HCT116 (cell line): ENCODE results near the gene MRPS21. TPM values are rescaled to one million over a fixed set of nuclear protein-coding genes. Genes with fewer than 3 reads are reported as not detected.

Source experiments
- ATAC-seq: fragments of 200-7000 bp; cut with Tn5 transposase; 2 replicates; pipeline ENCODE4 v1.9.1; 2020; ENCODE audit warnings: mild to moderate bottlenecking, moderate library complexity
- BruUV-seq: library from RNA; stranded (reverse); fragments of 400-500 nt; replicated peaks from 2 replicates; lab custom pipeline; 2021; lab: Mats Ljungman, UMichigan
- CTCF ChIA-PET: fragments of 300-600 bp; sonication (Branson Sonifier 250); formaldehyde crosslinking; loops from one replicate; lab custom pipeline; 2021; ENCODE audit warnings: antibody characterized with exemption; lab: Charles Lee
- POLR2A ChIA-PET: fragments of 300-600, 350-600 bp; sonication (Branson Sonifier 250); formaldehyde crosslinking; loops from one replicate; lab custom pipeline; 2021; ENCODE audit warnings: antibody characterized with exemption; lab: Charles Lee
- RAD21 ChIA-PET, 2 experiments: fragments of 300-600 bp; sonication (Branson Sonifier 250); formaldehyde crosslinking; loops; one replicate each; lab custom pipeline; 2023; ENCODE audit warnings: low total read pairs in 2 of 2; ENCODE audit not compliant: uncharacterized antibody in 2 of 2, unreplicated experiment in 2 of 2, low non-redundant PET in 1 of 2; lab: Charles Lee
- DNase-seq: peaks from one replicate; pipeline ENCODE4 v3.0.0-alpha.2; 2010; ENCODE audit warnings: low read depth, low spot score
- H2AFZ ChIP-seq: fragments of 200-600 bp; shearing (Covaris generic), sonication (generic); 2 replicates; pipeline ENCODE4 v1.6.1; 2017; ENCODE audit warnings: low read depth, mixed run types, mixed read lengths, antibody characterized with exemption, low read length; ENCODE audit not compliant: poor library complexity, severe bottlenecking
- H3K27ac ChIP-seq: 2 replicates; pipeline ENCODE4 v1.5.1; 2012; ENCODE audit warnings: low read depth, low read length
- H3K27me3 ChIP-seq: fragments of 200-600 bp; sonication (generic); 2 replicates; pipeline ENCODE4 v1.6.1; 2016; ENCODE audit warnings: mixed run types, low read length, mixed read lengths; ENCODE audit not compliant: insufficient read depth
- H3K36me3 ChIP-seq, 2 experiments: fragments of 200-500 bp in 1 of 2; fragments of 200-600 bp in 1 of 2; sonication (Bioruptor generic) in 1 of 2; sonication (generic) in 1 of 2; 2 replicates each; pipeline versions ENCODE4 v1.5.1 to v1.6.1; 2014 to 2016; ENCODE audit warnings: low read length in 2 of 2, inconsistent platforms in 1 of 2, mixed read lengths in 1 of 2, mixed run types in 1 of 2; ENCODE audit not compliant: insufficient read depth in 2 of 2, control insufficient read depth in 1 of 2
- H3K4me1 ChIP-seq, 2 experiments: fragments of 200-600 bp in 1 of 2; sonication (generic) in 1 of 2; 2 replicates each; pipeline versions ENCODE4 v1.5.1 to v1.6.1; 2012 to 2017; ENCODE audit warnings: low read length in 2 of 2, inconsistent platforms in 1 of 2, mild to moderate bottlenecking in 1 of 2, mixed read lengths in 1 of 2, mixed run types in 1 of 2, moderate library complexity in 1 of 2; ENCODE audit not compliant: insufficient read depth in 2 of 2, control insufficient read depth in 1 of 2
- H3K4me2 ChIP-seq: fragments of 200-600 bp; sonication (generic); 2 replicates; pipeline ENCODE4 v1.6.1; 2017; ENCODE audit warnings: mixed run types, low read length, mixed read lengths
- H3K4me3 ChIP-seq, 2 experiments: fragments of 200-600 bp in 1 of 2; sonication (generic) in 1 of 2; replicated peaks in 1 of 2; 2 replicates each; pipeline ENCODE4 v1.5.1; 2011 to 2016; ENCODE audit warnings: low read length in 2 of 2, control low read depth in 1 of 2, low read depth in 1 of 2, mild to moderate bottlenecking in 1 of 2, mixed read lengths in 1 of 2, mixed run types in 1 of 2
- H3K79me2 ChIP-seq: fragments of 200-600 bp; sonication (generic); 2 replicates; pipeline ENCODE4 v1.6.1; 2017; ENCODE audit warnings: mild to moderate bottlenecking, mixed run types, low read length, moderate library complexity, mixed read lengths; ENCODE audit not compliant: insufficient read depth
- H3K9ac ChIP-seq: fragments of 200-600 bp; sonication (generic); 2 replicates; pipeline ENCODE4 v1.6.1; 2016; ENCODE audit warnings: low read length, mixed read lengths
- H3K9me2 ChIP-seq: fragments of 200-600 bp; sonication (generic), shearing (Covaris generic); 2 replicates; pipeline ENCODE4 v1.6.1; 2017; ENCODE audit warnings: mixed run types, mild to moderate bottlenecking, moderate library complexity; ENCODE audit not compliant: insufficient read depth
- H3K9me3 ChIP-seq, 2 experiments: fragments of 200-500 bp in 1 of 2; fragments of 200-600 bp in 1 of 2; sonication (Bioruptor generic) in 1 of 2; sonication (generic) in 1 of 2; 2 replicates each; pipeline ENCODE4 v1.6.1; 2014 to 2017; ENCODE audit warnings: low read length in 2 of 2, mixed read lengths in 2 of 2, inconsistent platforms in 1 of 2, low read depth in 1 of 2, mild to moderate bottlenecking in 1 of 2, mixed run types in 1 of 2, moderate library complexity in 1 of 2; ENCODE audit not compliant: control insufficient read depth in 1 of 2, insufficient read depth in 1 of 2
- H4K20me1 ChIP-seq: fragments of 200-600 bp; sonication (generic), shearing (Covaris generic); 2 replicates; pipeline ENCODE4 v1.6.1; 2017; ENCODE audit warnings: mixed run types, mild to moderate bottlenecking, moderate library complexity; ENCODE audit not compliant: insufficient read depth
- CBX3 ChIP-seq: IDR thresholded peaks from 2 replicates; pipeline ENCODE4 v1.6.1; 2012; ENCODE audit warnings: low read depth
- ELF1 ChIP-seq: IDR thresholded peaks from 2 replicates; pipeline ENCODE4 v1.6.1; 2012; ENCODE audit warnings: low read depth, borderline replicate concordance
- EZH2 ChIP-seq: fragments of 200-600 bp; sonication (generic); IDR thresholded peaks from 2 replicates; pipeline ENCODE4 v1.6.1; 2017; ENCODE audit warnings: antibody characterized with exemption, mixed run types
- EZH2phosphoT487 ChIP-seq: fragments of 200-600 bp; IDR thresholded peaks from 2 replicates; pipeline ENCODE4 v1.6.1; 2018; ENCODE audit warnings: antibody characterized with exemption, borderline replicate concordance
- FOSL1 ChIP-seq: IDR thresholded peaks from 2 replicates; pipeline ENCODE4 v1.6.1; 2012; ENCODE audit warnings: low read depth
- JUND ChIP-seq: IDR thresholded peaks from 2 replicates; pipeline ENCODE4 v1.6.1; 2012
- POLR2A ChIP-seq: IDR thresholded peaks from 2 replicates; pipeline ENCODE4 v1.7.0; 2011; ENCODE audit warnings: borderline replicate concordance; ENCODE audit not compliant: insufficient read depth, insufficient read length; ENCODE audit errors: extremely low read depth
- POLR2AphosphoS5 ChIP-seq: IDR thresholded peaks from 2 replicates; pipeline ENCODE4 v1.6.1; 2011; ENCODE audit warnings: mild to moderate bottlenecking, low read depth, low read length, moderate library complexity
- RAD21 ChIP-seq: IDR thresholded peaks from 2 replicates; pipeline ENCODE4 v1.6.1; 2012; ENCODE audit warnings: low read depth, mild to moderate bottlenecking
- SIN3A ChIP-seq: IDR thresholded peaks from 2 replicates; pipeline ENCODE4 v1.6.1; 2012; ENCODE audit warnings: low read depth
- SP1 ChIP-seq: IDR thresholded peaks from 2 replicates; pipeline ENCODE4 v1.6.1; 2012; ENCODE audit warnings: low read depth
- YY1 ChIP-seq: IDR thresholded peaks from 2 replicates; pipeline ENCODE4 v1.6.1; 2011; ENCODE audit warnings: low read length, low read depth, moderate library complexity, mild to moderate bottlenecking; ENCODE audit not compliant: insufficient replicate concordance; ENCODE audit errors: extremely low read depth
- ZFX ChIP-seq: fragments of 450-650 bp; IDR thresholded peaks from 2 replicates; pipeline ENCODE4 v1.6.1; 2017
- ZNF274 ChIP-seq: fragments of 200-500 bp; sonication (Bioruptor generic); IDR thresholded peaks from 2 replicates; pipeline ENCODE4 v1.6.1; 2014; ENCODE audit warnings: mild to moderate bottlenecking, low read depth, low read length, inconsistent platforms
- intact Hi-C: fragments of 100-400 bp; cut with micrococcal nuclease; formaldehyde crosslinking; loops from 2 replicates; pipeline ENCODE4 v1.10.0; 2022
- total RNA-seq: library from RNA; stranded (reverse); gene quantifications from one replicate; pipeline ENCODE4 v1.2.1, GENCODE V29; 2021; ENCODE audit not compliant: unreplicated experiment
- TF ChIP-seq, protein P1 (sequence below): IDR thresholded peaks from 2 replicates; pipeline ENCODE4 v1.6.1; 2012
- TF ChIP-seq, protein P2 (sequence below): IDR thresholded peaks from 2 replicates; pipeline ENCODE4 v1.6.1; 2012; ENCODE audit warnings: low read depth
- TF ChIP-seq, protein P3 (sequence below), 3 experiments: fragments of 200-600 bp in 1 of 3; sonication (generic) in 1 of 3; IDR thresholded peaks in 2 of 3; conservative IDR thresholded peaks in 1 of 3; 2 replicates each; pipeline ENCODE4 v1.5.1; 2012 to 2017; ENCODE audit warnings: low read depth in 2 of 3, low read length in 2 of 3, antibody characterized with exemption in 1 of 3, borderline replicate concordance in 1 of 3, control low read depth in 1 of 3, mild to moderate bottlenecking in 1 of 3, mixed read lengths in 1 of 3, mixed run types in 1 of 3, moderate library complexity in 1 of 3; ENCODE audit not compliant: insufficient read depth in 1 of 3

The MRPS21 gene
- total RNA-seq, 1 experiment from 2014 or later: 96.9 TPM

DNA sequence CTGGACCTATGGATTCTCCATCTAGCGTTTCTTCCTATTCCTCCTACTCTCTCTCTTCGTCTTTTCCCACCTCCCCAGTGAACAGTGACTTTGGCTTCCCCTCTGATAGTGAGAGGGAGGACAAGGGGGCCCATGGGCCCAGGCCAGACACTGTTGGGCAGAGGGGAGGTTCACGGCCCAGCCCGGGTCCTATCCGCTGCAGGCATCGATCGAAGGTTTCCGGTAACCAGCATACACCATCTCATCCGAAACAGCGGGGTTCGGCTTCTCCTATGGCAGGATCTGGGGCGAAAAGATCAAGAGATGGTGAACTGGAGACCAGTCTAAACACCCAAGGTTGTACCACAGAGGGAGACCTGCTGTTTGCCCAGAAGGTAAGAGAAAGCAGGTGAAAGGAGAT is 10.4 kb upstream of the MRPS21 start:
- Histone ChIP-seq H3K4me2 (no peak overlapping the region), H3K36me3 (no peaks in the 10 kb centered on the region), H3K4me1 (no peaks in the 10 kb centered on the region), H3K27ac (no peak overlapping the region), H3K9me3 (no peaks in the 10 kb centered on the region), H4K20me1 (no peaks in the 10 kb centered on the region), H3K27me3 (peaks cover 8% of the 10 kb centered on the region; the same call in 1 of the 2 replicates), H3K9me2 (no peaks in the 10 kb centered on the region), H3K79me2 (no peaks in the 10 kb centered on the region), H3K4me3 (no peak overlapping the region), H3K9ac (no peak overlapping the region), H2AFZ (no peak overlapping the region)
- ATAC-seq: no peak
- BruUV-seq: no TSS peak
- TF ChIP-seq ZFX (no peak), RAD21 (no peak), JUND (no peak), EZH2 (no peak), SIN3A (no peak), FOSL1 (no peak), ZNF274 (no peak), POLR2A (no peak), ELF1 (no peak), CBX3 (no peak), YY1 (no peak), EZH2phosphoT487 (no peak)
- CTCF ChIA-PET: interaction anchor here (1.7 kb wide), 1 partner anchor 11 kb away, joined by 3 read pairs; the partner anchor contains the start of gene C1orf54
- intact Hi-C loops: no loop called here
- DNase-seq: no peak
- RAD21 ChIA-PET: no interaction called here
- POLR2A ChIA-PET: no interaction called here

DNA sequence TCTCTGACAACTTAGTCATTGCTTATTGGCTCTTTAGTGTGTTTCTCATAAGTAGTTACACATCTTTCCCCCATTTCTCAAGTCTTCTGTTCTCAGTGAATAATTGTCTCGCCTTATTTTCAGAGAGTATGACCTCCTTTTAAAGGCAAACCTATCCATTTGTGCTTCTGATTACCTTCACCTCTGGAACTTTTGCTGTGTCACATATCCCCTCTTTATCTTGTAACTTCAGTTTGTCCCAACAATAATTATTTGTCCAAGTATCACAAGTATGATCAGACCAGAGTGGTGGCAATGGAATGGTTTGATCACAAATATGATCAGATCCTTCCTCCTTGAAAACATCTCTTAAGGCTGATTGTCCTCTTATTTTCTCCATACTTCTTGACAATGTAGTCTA is 5.3 kb upstream of the MRPS21 start:
- H3K9ac ChIP-seq: no peak overlapping the region
- TF ChIP-seq SP1: no peak
- TF ChIP-seq, protein P1, sequence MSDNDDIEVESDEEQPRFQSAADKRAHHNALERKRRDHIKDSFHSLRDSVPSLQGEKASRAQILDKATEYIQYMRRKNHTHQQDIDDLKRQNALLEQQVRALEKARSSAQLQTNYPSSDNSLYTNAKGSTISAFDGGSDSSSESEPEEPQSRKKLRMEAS: no peak
- TF ChIP-seq, protein P2, sequence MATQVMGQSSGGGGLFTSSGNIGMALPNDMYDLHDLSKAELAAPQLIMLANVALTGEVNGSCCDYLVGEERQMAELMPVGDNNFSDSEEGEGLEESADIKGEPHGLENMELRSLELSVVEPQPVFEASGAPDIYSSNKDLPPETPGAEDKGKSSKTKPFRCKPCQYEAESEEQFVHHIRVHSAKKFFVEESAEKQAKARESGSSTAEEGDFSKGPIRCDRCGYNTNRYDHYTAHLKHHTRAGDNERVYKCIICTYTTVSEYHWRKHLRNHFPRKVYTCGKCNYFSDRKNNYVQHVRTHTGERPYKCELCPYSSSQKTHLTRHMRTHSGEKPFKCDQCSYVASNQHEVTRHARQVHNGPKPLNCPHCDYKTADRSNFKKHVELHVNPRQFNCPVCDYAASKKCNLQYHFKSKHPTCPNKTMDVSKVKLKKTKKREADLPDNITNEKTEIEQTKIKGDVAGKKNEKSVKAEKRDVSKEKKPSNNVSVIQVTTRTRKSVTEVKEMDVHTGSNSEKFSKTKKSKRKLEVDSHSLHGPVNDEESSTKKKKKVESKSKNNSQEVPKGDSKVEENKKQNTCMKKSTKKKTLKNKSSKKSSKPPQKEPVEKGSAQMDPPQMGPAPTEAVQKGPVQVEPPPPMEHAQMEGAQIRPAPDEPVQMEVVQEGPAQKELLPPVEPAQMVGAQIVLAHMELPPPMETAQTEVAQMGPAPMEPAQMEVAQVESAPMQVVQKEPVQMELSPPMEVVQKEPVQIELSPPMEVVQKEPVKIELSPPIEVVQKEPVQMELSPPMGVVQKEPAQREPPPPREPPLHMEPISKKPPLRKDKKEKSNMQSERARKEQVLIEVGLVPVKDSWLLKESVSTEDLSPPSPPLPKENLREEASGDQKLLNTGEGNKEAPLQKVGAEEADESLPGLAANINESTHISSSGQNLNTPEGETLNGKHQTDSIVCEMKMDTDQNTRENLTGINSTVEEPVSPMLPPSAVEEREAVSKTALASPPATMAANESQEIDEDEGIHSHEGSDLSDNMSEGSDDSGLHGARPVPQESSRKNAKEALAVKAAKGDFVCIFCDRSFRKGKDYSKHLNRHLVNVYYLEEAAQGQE: no peak
- no peak for TF ChIP-seq RAD21
- TF ChIP-seq, protein P3, sequence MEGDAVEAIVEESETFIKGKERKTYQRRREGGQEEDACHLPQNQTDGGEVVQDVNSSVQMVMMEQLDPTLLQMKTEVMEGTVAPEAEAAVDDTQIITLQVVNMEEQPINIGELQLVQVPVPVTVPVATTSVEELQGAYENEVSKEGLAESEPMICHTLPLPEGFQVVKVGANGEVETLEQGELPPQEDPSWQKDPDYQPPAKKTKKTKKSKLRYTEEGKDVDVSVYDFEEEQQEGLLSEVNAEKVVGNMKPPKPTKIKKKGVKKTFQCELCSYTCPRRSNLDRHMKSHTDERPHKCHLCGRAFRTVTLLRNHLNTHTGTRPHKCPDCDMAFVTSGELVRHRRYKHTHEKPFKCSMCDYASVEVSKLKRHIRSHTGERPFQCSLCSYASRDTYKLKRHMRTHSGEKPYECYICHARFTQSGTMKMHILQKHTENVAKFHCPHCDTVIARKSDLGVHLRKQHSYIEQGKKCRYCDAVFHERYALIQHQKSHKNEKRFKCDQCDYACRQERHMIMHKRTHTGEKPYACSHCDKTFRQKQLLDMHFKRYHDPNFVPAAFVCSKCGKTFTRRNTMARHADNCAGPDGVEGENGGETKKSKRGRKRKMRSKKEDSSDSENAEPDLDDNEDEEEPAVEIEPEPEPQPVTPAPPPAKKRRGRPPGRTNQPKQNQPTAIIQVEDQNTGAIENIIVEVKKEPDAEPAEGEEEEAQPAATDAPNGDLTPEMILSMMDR (IDR thresholded peaks at IDR 0.05 in 2 of 3, conservative IDR thresholded peaks at IDR 0.05 in 1 of 3; ENCODE audit: borderline replicate concordance in 1 of 3, insufficient read depth in 1 of 3, low read depth in 2 of 3, low read length in 2 of 3): no peak
- no peak for TF ChIP-seq SIN3A
- no peak for TF ChIP-seq YY1
- TF ChIP-seq JUND: no peak
- no peak for TF ChIP-seq POLR2AphosphoS5
- no peak for TF ChIP-seq FOSL1
- H3K27me3 ChIP-seq: peaks cover 16% of the 10 kb centered on the region; the same call in 1 of the 2 replicates
- no peak overlapping the region for H3K27ac ChIP-seq
- no peaks in the 10 kb centered on the region for H3K36me3 ChIP-seq
- ChIA-PET POLR2A (no interaction called here), RAD21 (no interaction called here), CTCF (no interaction called here)
- intact Hi-C loops: no loop called here
- H2AFZ ChIP-seq: no peak overlapping the region
- H3K4me2 ChIP-seq: no peak overlapping the region
- H3K79me2 ChIP-seq: no peaks in the 10 kb centered on the region
- peaks cover 3 to 6% of the 10 kb centered on the region in 2 experiments; a peak in 2 of 4 replicates for H3K4me1 ChIP-seq
- no peaks in the 10 kb centered on the region for H3K9me3 ChIP-seq
- ATAC-seq: no peak
- no peak overlapping the region for H3K4me3 ChIP-seq
- DNase-seq: no peak
- no peaks in the 10 kb centered on the region for H4K20me1 ChIP-seq
- BruUV-seq: no TSS peak
- no peaks in the 10 kb centered on the region for H3K9me2 ChIP-seq
